PFSK-1 (cell line): ENCODE data around the gene DENND2D.

Source experiments
- POLR2AphosphoS5 ChIP-seq: IDR thresholded peaks from 2 replicates; pipeline ENCODE4 v1.6.1; 2012; ENCODE audit warnings: low read depth, mild to moderate bottlenecking, control low read depth, low read length, moderate library complexity
- TAF1 ChIP-seq: IDR thresholded peaks from 2 replicates; pipeline ENCODE4 v1.6.1; 2012; ENCODE audit warnings: low read length, control low read depth, borderline replicate concordance; ENCODE audit not compliant: insufficient read depth
- TF ChIP-seq, protein P1 (sequence below), 2 experiments: IDR thresholded peaks; 2 replicates each; pipeline versions ENCODE4 v1.6.1 to v1.8.0; 2011 to 2012; ENCODE audit warnings: low read depth in 2 of 2, low read length in 2 of 2, control low read depth in 1 of 2, inconsistent platforms in 1 of 2, mild to moderate bottlenecking in 1 of 2, moderate library complexity in 1 of 2; ENCODE audit not compliant: insufficient read depth in 1 of 2

DNA sequence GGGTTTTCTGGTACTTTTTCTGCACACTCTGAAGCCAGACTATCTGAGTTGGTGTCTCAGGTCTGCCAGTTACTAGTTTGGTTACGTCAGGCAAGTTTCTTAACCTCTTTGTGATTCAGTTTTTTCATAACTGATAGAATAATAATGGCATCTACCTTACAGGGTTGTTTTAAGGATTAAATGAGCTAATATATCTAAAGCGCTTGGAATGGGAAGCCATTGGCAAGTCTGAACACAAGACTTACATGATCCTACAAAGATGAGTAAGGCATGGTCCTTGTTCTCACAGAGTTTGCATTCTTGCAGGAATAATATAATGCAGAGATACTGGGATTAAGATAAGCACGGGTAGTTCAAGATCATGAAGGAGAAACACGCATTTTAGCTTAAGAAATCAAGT is 9.2 kb upstream of the DENND2D start:
- TF ChIP-seq POLR2AphosphoS5 (no peak), TAF1 (no peak)
- TF ChIP-seq, protein P1, sequence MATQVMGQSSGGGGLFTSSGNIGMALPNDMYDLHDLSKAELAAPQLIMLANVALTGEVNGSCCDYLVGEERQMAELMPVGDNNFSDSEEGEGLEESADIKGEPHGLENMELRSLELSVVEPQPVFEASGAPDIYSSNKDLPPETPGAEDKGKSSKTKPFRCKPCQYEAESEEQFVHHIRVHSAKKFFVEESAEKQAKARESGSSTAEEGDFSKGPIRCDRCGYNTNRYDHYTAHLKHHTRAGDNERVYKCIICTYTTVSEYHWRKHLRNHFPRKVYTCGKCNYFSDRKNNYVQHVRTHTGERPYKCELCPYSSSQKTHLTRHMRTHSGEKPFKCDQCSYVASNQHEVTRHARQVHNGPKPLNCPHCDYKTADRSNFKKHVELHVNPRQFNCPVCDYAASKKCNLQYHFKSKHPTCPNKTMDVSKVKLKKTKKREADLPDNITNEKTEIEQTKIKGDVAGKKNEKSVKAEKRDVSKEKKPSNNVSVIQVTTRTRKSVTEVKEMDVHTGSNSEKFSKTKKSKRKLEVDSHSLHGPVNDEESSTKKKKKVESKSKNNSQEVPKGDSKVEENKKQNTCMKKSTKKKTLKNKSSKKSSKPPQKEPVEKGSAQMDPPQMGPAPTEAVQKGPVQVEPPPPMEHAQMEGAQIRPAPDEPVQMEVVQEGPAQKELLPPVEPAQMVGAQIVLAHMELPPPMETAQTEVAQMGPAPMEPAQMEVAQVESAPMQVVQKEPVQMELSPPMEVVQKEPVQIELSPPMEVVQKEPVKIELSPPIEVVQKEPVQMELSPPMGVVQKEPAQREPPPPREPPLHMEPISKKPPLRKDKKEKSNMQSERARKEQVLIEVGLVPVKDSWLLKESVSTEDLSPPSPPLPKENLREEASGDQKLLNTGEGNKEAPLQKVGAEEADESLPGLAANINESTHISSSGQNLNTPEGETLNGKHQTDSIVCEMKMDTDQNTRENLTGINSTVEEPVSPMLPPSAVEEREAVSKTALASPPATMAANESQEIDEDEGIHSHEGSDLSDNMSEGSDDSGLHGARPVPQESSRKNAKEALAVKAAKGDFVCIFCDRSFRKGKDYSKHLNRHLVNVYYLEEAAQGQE (IDR thresholded peaks at IDR 0.05; ENCODE audit: insufficient read depth in 1 of 2, low read depth in 2 of 2, low read length in 2 of 2) = no peak
